Measurements from ENCODE around the gene TRDN.

DNA sequence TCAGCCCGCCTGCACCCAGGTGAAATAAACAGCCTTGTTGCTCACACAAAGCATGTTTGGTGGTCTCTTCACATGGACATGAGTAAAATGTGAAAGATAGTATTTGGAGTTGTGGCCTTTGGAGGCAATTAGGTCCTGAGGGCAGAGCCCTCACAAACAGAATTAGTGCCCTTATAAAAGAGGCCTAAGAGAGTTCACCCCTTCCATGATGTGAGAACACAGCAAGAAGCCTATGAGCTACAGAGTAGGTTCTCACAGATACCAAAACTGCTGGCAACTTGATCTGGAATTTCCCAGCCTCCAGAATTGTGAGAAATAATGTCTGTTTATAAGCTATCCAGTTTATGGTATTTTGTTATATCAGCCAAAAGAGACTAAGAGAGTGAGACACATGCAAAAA is 74.5 kb downstream of the TRDN start:
- TF ChIP-seq CTCF (IDR thresholded peaks at IDR 0.05; ENCODE audit: borderline replicate concordance, extremely low read depth, low read length, poor library complexity, severe bottlenecking) (no peak), EZH2 (IDR thresholded peaks at IDR 0.05; ENCODE audit: borderline replicate concordance, low read depth, low read length, severe bottlenecking) (no peak)
